SKM-1 (cell line): ENCODE results near the gene ZIM2.

Experiments used
- DNase-seq: peaks from one replicate; lab custom pipeline; 2025; ENCODE audit not compliant: unreplicated experiment; lab: John Stamatoyannopoulos, UW

Gene ZIM2

DNA sequence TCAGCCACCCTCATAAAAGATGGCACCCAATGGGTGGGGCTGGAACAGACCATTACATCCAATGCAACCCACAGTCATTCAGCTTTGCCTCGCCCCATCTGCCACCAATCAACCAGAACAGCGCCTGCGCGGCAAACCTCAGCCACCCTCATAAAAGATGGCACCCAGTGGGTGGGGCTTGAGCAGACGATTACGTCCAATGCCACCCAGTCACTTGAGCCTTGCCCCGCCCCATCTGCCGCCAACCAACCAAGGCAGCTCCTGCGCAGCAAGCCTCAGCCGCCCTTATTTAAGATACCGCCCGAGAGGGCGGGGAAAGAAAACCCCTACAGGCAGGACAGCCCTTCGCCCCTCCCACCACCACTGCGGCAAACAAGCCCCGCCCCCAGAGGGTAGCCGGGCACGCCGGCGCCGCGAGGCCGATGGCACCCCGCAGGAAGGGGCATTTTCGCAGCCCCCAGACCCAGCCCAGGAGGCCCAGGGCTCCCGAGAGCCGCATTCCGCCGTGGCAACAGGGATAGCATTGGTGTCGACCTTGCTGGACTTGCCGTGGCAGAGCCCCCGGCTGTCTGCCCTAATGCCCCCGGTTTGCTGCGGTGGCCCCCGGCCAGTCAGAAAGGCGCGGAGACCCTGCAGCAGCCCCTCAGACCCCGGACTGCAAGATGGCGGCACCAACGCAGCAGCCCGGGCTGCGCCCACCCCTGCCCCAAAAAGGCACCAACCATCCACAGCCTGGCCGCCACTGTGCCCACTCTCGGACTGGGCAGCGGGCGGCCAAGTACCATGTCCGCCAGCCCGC lies 675 bp downstream of the ZIM2 start:
- no peak for DNase-seq

GRCh38 chr19:56838909-56839651 lies 1.4 kb downstream of the ZIM2 start:
- DNase-seq = no peak

DNA sequence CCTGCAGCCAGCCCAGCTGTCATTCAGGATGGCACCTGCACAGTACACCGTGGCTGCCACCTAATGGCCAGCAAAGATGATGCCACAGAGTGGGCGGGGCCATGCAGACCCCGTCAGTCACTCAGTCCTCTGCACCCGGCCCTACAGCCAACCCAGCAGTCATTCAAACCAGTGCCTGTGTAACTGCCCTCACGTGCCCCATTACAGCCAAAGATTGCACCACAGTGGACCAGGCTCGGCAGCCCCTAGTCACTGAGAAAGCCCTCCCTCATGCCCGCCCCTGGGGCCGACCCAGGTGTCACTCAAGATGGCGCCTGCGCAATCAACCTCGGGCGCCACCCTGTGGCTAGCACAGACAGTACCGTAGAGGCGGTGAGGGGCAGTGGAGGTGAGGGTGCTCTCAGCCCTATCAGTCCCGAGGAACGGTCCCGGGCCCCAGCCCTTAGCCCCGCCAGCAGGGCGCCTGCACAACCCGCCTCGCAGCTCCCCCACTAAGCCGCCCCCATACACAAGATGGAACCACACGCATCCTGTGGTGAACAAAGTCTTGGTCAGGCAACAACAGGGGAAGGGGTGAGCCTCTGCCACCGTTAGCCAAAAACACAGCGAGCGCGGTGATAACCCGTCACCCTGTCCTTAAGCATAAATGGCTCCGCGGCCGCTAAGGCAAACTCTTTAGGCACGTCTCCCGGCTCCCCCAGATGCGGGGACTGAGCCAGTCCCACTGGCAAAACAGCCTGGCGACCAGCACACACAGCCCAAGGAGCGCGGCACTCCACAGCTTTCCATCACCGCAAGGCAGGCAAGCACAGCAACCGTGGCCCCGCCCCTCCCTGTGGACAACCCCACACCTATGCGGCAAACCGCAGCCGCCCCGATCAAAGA lies 2.3 kb downstream of the ZIM2 start:
- no peak for DNase-seq

GRCh38 chr19:56837492-56838023 lies 3.0 kb downstream of the ZIM2 start:
- DNase-seq = no peak

DNA sequence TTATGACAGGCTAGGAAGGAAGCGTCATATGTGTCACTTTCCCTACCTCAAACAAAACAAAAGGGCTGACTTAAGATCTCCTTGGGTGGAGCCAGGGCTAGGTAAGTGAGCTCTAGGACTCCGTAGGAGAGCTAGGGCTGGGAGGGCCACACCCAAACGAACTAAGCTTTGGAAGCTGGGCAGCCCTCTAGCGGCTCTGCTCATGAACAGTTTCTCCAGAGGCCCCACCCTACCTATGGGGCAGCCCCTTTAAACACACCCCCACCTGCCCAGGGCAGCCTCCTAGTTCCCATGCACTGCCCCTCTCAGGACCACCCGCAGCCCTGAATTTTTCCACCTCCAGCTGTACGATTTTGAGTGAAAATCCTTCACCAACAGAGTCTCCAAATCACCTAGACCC lies 3.5 kb downstream of the ZIM2 start:
- DNase-seq = no peak

DNA sequence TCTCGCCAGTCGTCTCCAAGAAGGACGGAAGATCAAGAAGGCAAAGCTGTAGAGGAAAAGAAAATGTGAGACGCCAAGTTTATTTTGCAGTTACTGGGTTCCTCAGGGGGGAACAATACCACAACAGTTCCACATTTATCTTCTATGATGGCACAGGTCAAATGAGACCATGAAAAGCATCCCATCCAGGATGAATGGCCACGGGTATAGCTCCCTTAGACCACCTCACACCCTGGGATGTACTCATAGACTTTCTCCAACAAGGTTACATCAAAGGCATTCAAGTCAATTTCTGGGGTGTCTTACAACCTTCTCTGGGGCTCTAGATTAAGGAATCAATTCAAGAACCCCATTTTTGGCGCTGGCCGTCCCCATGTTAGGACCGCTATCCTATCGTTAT lies 4.5 kb downstream of the ZIM2 start:
- DNase-seq = no peak

- DNase-seq = no peak
Observed at GRCh38 chr19:56835401-56835800, 5.1 kb downstream of the ZIM2 start.

DNA sequence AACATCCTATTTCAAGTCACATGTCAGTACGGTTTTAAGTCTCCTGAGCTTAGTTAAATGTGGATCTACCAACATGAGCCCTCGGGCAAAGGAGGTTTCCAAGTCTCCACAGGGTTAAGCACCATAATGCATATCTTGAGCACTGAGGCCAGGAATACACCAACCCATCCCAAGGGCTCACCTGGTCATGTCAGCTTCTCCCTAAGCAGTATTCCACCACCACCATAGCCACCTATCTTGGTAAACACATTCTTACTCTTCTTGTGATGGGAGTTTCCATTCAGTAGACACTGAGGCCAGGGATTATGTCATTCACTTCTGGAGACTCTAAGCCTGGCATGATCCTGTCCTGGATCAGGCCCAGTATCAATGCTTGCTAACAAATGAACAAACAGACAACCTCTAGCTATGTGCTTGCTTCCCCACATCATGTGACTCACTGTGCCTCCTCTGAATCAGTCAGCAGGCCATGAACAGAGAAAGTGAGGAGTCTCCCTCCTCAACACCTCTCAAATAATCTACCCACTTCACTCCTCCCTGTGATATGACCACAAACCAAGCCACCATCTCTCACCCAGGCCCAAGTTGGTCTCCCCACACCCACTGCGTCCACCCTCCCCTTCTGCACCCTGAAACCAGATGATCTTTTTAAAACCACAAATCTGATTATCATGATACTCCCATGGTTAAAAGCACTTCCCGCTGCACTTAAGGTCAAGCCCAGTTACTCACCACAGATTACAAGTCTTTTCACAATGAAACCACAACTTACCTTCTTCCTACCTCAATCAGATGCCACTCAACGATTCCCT lies 5.8 kb downstream of the ZIM2 start:
- DNase-seq = no peak

DNA sequence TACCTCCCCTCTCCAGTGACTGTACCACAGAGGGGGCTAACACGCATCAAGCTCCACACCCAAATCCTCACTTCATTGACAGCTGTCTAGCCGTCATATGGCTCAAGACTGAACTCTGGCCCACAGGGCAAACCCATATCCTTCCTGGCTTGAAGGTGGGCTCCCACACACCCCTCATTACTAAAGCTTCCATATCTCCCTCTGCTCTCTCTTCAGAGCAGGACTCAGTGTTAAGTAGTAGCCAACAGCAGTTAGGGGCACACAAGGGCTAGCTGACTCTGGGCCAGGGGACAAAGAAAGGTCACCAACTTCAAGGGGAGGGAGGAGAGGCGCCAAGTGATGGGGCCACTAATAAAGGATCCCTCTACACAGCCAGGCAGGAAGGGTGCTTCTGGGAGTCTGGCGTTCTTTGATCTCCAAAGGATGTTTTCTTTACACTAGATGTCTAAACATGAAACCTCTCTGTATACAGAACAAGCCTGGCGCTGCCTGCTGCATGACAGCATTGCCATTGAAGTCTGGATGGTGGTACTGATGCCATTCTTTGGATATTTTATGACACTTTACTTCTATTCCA lies 8.1 kb downstream of the ZIM2 start:
- DNase-seq = no peak

- DNase-seq = no peak
Observed at GRCh38 chr19:56831255-56831654, 9.3 kb downstream of the ZIM2 start.

- no peak for DNase-seq
Observed at GRCh38 chr19:56829596-56829995, 10.9 kb downstream of the ZIM2 start.

DNA sequence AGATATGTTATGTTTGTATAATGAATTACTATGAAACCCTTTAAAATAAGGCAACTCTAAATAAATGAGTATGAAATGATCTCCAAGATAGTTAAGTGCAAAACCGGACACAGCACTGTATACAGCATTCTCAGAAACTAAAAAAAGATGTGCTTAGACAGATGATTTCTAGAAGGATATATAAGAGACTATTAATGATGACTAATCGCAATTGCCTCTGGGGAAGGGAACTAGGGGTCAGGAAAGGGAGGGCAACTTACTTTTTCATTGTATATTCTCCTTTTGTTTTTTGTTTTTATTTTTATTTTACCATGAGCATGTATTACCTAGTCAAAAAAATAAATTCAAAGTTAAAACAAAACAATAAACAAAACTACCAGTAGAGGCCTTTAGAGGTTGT lies 12.8 kb downstream of the ZIM2 start:
- no peak for DNase-seq

DNA sequence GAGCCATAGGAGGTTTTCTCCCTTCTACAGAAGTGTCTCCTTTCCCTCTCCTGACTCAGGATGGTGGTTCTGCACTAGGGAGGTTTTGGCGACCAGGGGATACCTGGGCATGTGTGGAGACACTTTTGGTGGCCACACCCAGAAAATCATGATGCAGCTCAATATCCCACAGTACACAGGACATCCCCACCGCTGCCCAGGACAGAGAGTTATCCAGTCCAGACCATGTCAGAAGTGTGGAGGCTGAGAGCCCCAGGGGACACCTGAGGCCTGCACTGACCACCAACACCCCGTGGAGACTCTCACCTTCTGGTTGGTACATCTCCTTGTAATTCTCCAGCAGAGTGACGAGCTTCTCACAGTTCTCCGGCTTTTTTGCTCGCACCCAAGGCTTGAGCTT lies 16.6 kb downstream of the ZIM2 start:
- no peak for DNase-seq

- no peak for DNase-seq
Observed at GRCh38 chr19:56823417-56823816, 17.1 kb downstream of the ZIM2 start.

DNA sequence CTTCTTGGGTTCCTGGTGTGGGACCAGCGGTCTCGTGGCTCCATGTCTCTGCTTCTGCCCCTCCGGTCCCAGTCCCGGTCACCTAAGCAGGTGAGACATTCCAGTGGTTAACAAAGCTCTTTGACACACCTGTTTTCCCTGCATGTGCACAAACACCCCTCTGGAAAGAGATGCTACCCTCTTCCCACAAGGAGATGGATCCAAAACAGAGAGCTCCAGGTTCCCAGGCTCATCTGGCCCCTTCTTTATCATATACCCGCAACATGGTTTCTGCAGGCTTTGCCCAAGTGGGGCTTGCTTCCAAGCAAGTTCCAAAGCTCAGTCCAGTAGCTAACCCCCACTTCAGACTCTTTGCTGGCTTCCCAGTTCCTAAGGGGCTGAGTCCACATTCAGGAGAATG lies 17.8 kb downstream of the ZIM2 start:
- DNase-seq = no peak

DNA sequence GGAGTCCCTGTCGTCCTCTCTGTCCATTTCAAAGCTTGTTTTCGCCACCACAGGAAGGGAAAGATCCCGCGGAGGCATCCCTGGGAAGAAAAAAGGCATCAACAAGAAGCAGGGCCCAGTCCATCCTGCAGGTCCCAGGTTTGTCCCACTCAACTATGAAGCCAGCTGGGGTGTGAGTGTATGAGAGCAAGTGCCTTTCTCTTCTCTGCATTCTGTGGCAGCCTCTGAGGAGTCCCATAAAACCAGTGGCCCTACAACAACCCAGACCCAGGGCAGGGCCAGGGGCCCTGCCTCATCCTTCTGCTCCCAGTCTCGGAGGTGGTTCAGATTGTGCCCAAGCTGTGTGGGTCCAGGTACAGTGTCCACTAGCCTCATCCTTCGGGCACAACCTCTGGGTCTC lies 18.9 kb downstream of the ZIM2 start:
- DNase-seq = no peak

DNA sequence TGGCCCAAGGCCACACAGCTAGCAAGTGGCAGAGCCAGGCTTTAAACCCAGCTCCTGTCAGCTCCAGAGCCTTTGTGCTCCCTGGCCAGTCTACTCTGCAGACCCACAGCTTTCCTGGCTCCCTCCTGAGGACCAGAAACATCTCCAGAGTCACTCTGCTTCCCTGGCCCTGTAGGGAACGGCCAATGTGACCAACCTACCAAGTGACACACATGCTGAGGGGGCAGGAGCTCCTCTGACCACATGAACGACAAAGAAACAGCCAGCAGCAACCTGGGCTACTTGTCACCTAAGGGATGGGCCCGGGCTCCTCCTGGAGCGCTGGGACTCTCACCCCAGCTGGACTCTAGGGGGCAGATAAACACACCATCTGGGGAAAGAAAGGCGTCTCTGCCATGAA lies 19.3 kb downstream of the ZIM2 start:
- DNase-seq = no peak

DNA sequence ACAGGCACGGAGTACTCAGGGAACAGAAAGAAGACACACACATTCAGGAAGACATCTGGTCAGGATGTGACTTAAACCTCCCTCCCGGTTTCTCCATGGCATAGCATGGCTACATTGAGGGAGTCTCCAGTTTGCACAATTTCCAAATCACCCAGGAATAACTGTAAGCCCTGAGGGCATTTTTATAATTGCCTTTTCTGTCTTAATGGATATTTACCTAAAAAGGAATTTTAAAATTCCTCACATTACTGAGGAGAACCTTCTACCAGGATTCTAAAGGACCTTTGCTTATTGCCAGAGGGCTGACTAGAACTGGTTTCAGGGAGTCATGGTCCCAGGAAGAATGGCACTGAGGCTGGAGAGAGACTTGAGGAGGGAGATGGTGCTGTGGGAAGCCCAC lies 21.4 kb downstream of the ZIM2 start:
- DNase-seq = no peak

DNA sequence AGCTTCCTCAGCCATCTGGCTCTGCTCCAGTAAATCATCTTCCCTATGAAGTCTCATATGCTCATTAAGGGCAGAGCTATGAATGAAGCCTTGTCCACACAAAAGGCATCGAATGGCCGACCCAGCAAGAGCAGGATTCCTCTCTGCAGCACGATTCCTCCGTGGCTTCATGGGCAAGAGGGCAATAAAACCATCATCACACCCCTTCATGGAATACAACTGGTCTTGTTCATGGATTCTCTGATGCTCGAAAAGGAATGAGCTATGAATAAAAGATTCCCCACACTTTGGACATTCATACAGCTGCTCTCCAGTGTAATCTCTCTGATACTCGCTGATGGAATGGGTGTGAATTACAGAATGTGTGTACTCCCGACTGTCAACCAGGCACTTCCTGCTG lies 25.9 kb downstream of the ZIM2 start:
- no peak for DNase-seq

DNA sequence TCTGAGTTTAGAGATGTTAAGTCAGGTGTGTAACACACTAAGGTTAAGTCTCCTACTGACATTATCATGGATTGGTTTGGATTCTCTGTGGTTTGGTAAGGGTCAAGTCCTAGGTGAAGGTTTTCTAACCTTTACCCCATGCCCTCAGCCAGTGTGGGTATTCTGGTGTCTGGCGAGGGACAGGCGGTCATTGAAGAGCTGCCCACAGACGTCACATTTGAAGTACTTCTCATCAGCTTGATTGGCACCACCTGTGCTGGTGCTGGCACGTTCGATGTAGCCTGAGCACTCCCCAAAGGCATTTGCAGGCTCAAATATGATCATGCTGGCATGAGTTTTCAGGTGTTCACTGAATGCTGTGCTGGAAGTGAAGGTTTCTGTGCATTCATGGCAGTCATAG lies 27.0 kb downstream of the ZIM2 start:
- no peak for DNase-seq
